Measurements from ENCODE around the gene EPX.

- TF ChIP-seq POLR2A (IDR thresholded peaks at IDR 0.05) = no peak
- no peak for TF ChIP-seq CTCF (IDR thresholded peaks at IDR 0.05)
Measured at GRCh38 chr17:58174871-58175270, 17.7 kb upstream of the EPX start.
